ENCODE results near the gene RNF149.

DNA sequence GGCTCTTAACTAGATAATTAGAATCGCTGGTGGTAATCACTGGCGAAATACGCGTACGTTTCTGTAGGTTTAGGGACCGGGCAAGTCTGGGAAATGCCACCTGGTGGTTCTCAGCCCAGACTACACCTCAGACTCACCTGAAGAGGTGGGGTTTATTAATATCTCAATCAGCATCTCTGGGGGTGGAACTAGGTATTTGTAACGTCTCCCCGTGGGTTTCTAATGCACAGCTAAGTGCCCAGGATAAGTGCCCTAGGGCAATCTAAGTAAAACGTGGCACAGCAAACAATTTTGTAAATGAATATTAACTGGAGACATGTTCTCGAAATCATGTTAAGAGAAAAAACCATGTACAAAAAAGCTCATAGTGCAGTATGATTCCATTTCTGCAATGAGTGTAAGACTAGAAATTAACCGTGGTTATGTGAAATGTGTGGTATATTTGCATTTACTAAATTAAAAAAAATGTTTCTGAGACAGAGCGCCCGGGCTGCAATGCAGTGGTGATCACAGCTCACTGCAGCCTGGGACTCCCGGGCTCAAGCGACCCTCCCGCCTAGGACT, 56.6 kb downstream of the RNF149 start:
- TF ChIP-seq POLR2AphosphoS5 (IDR thresholded peaks at IDR 0.05), result no peak
- peak in 3 of 11 experiments; percentile 32 to 44 (median 40) for TF ChIP-seq CTCF (IDR thresholded peaks at IDR 0.05 in 8 of 11, conservative IDR thresholded peaks at IDR 0.05 in 3 of 11)
- TF ChIP-seq POLR2A (IDR thresholded peaks at IDR 0.05), result no peak
